Activated naive CD8-positive, alpha-beta T cell treated with anti-CD3 and anti-CD28 coated beads, Interleukin-2, amount 50 U/mL, for 24 hours (primary cell): ENCODE measurements around the gene RASGRP4.
A peak's percentile ranks its signal among the peaks of the same experiment; 100 is the strongest.
"Not testable (repeated sequence)": the region's sequence is repeated elsewhere in the genome, so short reads cannot be mapped to it uniquely, and the experiment has no call there.

ENCODE experiments used
- ATAC-seq: fragments of 150-1000 bp; cut with Tn5 transposase; one replicate; pipeline ENCODE4 v1.10.0; 2021
- DNase-seq: peaks from one replicate; pipeline ENCODE4 v3.0.0; 2021
- H3K27ac Mint-ChIP-seq: one replicate; pipeline ENCODE4 v1.8.0; 2021; ENCODE audit warnings: mild to moderate bottlenecking, mixed read lengths
- H3K27me3 Mint-ChIP-seq: one replicate; pipeline ENCODE4 v1.8.0; 2021; ENCODE audit warnings: mixed read lengths
- H3K36me3 Mint-ChIP-seq: one replicate; pipeline ENCODE4 v1.8.0; 2021; ENCODE audit warnings: low read depth, mixed read lengths
- H3K4me1 Mint-ChIP-seq: one replicate; pipeline ENCODE4 v1.8.0; 2021; ENCODE audit warnings: mixed read lengths
- H3K4me3 Mint-ChIP-seq: one replicate; pipeline ENCODE4 v1.8.0; 2021; ENCODE audit warnings: mild to moderate bottlenecking, moderate library complexity, mixed read lengths
- H3K9me3 Mint-ChIP-seq: one replicate; pipeline ENCODE4 v1.8.0; 2021; ENCODE audit warnings: mixed read lengths

The RASGRP4 gene

DNA sequence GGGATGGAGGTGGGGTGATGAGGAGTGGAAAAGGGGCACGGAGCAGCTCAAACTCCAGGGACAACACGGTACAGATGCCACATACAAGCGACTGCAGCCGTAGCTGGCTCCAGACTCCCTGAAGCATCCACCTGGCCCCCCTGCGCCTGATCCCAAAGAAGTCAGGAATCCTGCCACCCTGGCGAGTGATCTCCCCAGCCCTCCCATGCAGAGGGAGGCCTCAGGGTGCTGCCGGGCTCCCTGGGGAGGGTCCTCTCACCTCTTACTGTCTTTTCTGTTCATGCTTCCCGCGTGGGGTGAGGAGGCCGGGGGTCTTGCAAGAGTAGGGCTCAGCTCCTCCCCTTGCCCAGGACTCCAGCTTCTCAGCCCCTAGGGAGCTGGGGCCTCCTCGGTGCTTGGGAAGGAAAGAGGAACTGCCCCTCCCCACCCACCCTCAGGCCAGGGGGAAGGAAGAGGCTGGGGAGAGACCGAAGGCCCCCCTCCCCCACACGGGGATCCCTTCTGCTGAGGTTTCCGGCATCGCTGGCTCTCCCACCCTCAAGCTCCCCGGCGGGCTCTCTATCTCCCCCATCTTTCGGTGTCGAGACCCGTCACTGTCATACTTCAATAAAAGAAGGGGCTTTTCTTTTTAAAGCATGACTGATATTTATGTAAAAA, at the start of gene RASGRP4:
Gene RASGRP4, minus strand, starts transcription at position 410 of the 657 bp plus-strand sequence. Its CDS starts 128 bp downstream, at position 282.
- H3K36me3 Mint-ChIP-seq = no peaks in the 10 kb centered on the region
- peak; percentile 63 for DNase-seq
- H3K27me3 Mint-ChIP-seq = peaks cover 7% of the 10 kb centered on the region
- H3K4me1 Mint-ChIP-seq = peaks cover 39% of the 10 kb centered on the region
- peak within 1 kb of the TSS; percentile 57 for H3K4me3 Mint-ChIP-seq
- H3K27ac Mint-ChIP-seq = peak within 1 kb of the TSS; percentile 39
- peak; percentile 30 for ATAC-seq
- no peaks in the 10 kb centered on the region for H3K9me3 Mint-ChIP-seq

DNA sequence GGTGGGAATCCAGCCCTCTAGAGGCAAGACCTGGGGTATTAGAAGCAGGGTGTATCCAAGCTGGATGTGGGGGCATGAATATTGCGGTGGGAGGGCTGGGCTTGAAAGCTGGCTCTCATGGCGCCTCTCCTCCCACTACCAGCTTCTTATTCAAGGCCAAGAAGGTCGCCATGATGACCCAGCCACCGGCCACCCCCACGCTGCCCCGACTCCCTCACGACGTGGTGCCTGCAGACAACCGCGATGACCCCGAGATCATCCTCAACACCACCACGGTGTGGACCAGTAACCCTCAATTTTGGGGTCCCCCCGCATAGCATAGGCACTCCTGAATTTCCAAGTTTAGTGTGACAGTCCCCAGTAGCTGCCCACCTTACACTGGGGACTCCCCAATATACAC, 49.2 kb upstream of the RASGRP4 start:
- H3K27me3 Mint-ChIP-seq = peaks cover 5% of the 10 kb centered on the region

GRCh38 chr19:38473201-38473600, 47.2 kb upstream of the RASGRP4 start:
- Mint-ChIP-seq H3K27ac (no peak overlapping the region), H3K9me3 (no peaks in the 10 kb centered on the region), H3K4me1 (no peaks in the 10 kb centered on the region), H3K4me3 (no peak overlapping the region), H3K27me3 (peaks cover 5% of the 10 kb centered on the region), H3K36me3 (no peaks in the 10 kb centered on the region)
- DNase-seq (no peak), ATAC-seq (no peak)

More for the DNA sequence above, 49.2 kb upstream of the RASGRP4 start:
- Mint-ChIP-seq H3K27ac (no peak overlapping the region), H3K4me3 (no peak overlapping the region), H3K36me3 (no peaks in the 10 kb centered on the region), H3K9me3 (no peaks in the 10 kb centered on the region), H3K4me1 (no peaks in the 10 kb centered on the region)
- DNase-seq (no peak), ATAC-seq (no peak)

GRCh38 chr19:38472725-38473124, 46.7 kb upstream of the RASGRP4 start:
- H3K4me1 Mint-ChIP-seq, ATAC-seq, H3K27ac Mint-ChIP-seq, DNase-seq, H3K9me3 Mint-ChIP-seq, H3K36me3 Mint-ChIP-seq, H3K4me3 Mint-ChIP-seq, H3K27me3 Mint-ChIP-seq: not testable (repeated sequence)

GRCh38 chr19:38470788-38471480, 44.9 kb upstream of the RASGRP4 start:
- no peak for DNase-seq
- Mint-ChIP-seq H3K4me1 (no peaks in the 10 kb centered on the region), H3K27ac (no peak overlapping the region), H3K9me3 (no peaks in the 10 kb centered on the region), H3K36me3 (no peaks in the 10 kb centered on the region), H3K4me3 (no peak overlapping the region), H3K27me3 (peaks cover 1% of the 10 kb centered on the region)
- no peak for ATAC-seq

DNA sequence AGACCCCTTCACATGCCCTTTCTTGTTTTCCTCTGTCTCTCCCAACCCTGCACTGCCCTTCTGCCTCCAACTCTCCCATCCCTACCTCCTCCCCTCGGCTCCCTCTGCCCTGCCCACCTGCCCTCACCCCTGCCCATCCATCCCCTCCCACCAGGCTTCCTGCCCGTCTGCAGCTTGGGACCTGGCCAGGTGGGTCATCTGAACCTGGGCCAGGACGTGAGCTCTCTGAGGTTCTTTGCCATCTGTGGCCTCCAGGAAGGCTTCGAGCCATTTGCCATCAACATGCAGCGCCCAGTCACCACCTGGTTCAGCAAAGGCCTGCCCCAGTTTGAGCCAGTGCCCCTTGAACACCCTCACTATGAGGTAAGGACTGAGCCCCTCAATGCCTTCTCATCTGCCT, 43.1 kb upstream of the RASGRP4 start:
- H3K9me3 Mint-ChIP-seq = peaks cover 4% of the 10 kb centered on the region
- no peaks in the 10 kb centered on the region for H3K36me3 Mint-ChIP-seq
- ATAC-seq (no peak), DNase-seq (no peak)
- no peak overlapping the region for H3K4me3 Mint-ChIP-seq
- no peak overlapping the region for H3K27ac Mint-ChIP-seq
- no peaks in the 10 kb centered on the region for H3K4me1 Mint-ChIP-seq
- H3K27me3 Mint-ChIP-seq = peaks cover 4% of the 10 kb centered on the region

GRCh38 chr19:38467541-38468525, 41.8 kb upstream of the RASGRP4 start:
- Mint-ChIP-seq H3K27me3 (peaks cover 4% of the 10 kb centered on the region), H3K4me1 (no peaks in the 10 kb centered on the region), H3K9me3 (peaks cover 4% of the 10 kb centered on the region), H3K36me3 (no peaks in the 10 kb centered on the region), H3K4me3 (no peak overlapping the region), H3K27ac (no peak overlapping the region)
- DNase-seq = no peak
- ATAC-seq = no peak

- Mint-ChIP-seq H3K4me3 (no peak overlapping the region), H3K9me3 (peaks cover 4% of the 10 kb centered on the region), H3K36me3 (no peaks in the 10 kb centered on the region), H3K27me3 (peaks cover 6% of the 10 kb centered on the region), H3K27ac (no peak overlapping the region), H3K4me1 (no peaks in the 10 kb centered on the region)
- no peak for ATAC-seq
- DNase-seq = no peak
These were observed 40.0 kb upstream of the RASGRP4 start for GRCh38 chr19:38466050-38466449.

DNA sequence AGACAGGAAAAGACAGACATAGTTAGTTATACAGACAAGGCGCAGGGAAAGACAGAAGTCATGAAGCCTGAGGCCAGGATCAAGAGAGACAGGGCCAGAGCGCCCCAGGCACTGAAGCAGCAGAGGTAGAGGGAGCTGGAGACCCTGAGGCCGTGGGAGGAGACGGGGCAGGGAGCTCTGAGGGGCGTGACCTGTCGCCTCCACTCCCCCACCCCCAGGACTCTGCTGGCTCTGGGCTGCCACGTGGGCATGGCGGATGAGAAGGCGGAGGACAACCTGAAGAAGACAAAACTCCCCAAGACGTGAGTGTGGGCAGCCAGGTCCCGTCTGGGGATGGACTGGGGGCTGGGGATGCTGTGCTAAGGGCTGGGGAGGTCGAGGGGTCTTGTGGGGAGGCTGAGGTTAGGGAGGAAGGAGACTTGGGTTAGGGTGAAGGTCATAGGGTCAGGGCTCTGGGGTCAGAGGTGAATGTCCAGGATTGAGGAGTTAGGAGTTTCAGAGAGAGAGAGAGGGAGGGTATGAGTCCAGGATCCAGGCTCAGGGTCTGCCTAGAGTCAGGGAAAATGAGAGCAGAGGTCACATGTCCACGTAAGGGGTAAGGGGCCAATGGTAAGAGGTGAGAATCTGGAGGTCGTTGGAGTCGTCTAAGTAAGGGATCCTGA, 38.5 kb upstream of the RASGRP4 start:
- Mint-ChIP-seq H3K36me3 (no peaks in the 10 kb centered on the region), H3K4me3 (no peak overlapping the region), H3K27me3 (peaks cover 12% of the 10 kb centered on the region), H3K27ac (no peak overlapping the region), H3K9me3 (peaks cover 4% of the 10 kb centered on the region), H3K4me1 (no peaks in the 10 kb centered on the region)
- no peak for ATAC-seq
- DNase-seq = no peak

GRCh38 chr19:38463365-38463764, 37.3 kb upstream of the RASGRP4 start:
- no peaks in the 10 kb centered on the region for H3K36me3 Mint-ChIP-seq
- H3K27me3 Mint-ChIP-seq = peaks cover 13% of the 10 kb centered on the region
- no peaks in the 10 kb centered on the region for H3K4me1 Mint-ChIP-seq
- peaks cover 4% of the 10 kb centered on the region for H3K9me3 Mint-ChIP-seq
- ATAC-seq (no peak), DNase-seq (no peak)
- H3K4me3 Mint-ChIP-seq = no peak overlapping the region
- H3K27ac Mint-ChIP-seq = no peak overlapping the region

DNA sequence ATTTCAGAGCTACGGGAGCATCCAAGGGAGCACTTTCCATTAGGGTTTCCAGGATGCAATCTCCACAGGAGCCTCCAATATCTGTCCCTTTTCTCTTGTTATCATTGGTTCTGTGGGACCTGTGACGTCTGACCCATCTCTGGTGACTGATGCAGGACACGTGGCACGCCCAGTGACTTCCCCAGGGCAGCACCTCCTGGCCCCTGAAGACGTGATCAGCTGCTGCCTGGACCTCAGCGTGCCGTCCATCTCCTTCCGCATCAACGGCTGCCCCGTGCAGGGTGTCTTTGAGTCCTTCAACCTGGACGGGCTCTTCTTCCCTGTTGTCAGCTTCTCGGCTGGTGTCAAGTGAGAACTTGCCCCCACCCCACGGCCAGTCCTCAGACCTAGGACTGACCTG, 33.0 kb upstream of the RASGRP4 start:
- no peak for DNase-seq

GRCh38 chr19:38457690-38458405, 31.8 kb upstream of the RASGRP4 start:
- no peaks in the 10 kb centered on the region for H3K9me3 Mint-ChIP-seq
- H3K27me3 Mint-ChIP-seq = peaks cover 13% of the 10 kb centered on the region
- no peak overlapping the region for H3K4me3 Mint-ChIP-seq
- no peak for ATAC-seq
- no peak overlapping the region for H3K27ac Mint-ChIP-seq
- DNase-seq = no peak
- H3K36me3 Mint-ChIP-seq = no peaks in the 10 kb centered on the region
- peaks cover 3% of the 10 kb centered on the region for H3K4me1 Mint-ChIP-seq

More for the DNA sequence above, 33.0 kb upstream of the RASGRP4 start:
- Mint-ChIP-seq H3K27ac (no peak overlapping the region), H3K27me3 (peaks cover 13% of the 10 kb centered on the region), H3K4me1 (no peaks in the 10 kb centered on the region), H3K4me3 (no peak overlapping the region), H3K9me3 (no peaks in the 10 kb centered on the region), H3K36me3 (no peaks in the 10 kb centered on the region)
- ATAC-seq = no peak

DNA sequence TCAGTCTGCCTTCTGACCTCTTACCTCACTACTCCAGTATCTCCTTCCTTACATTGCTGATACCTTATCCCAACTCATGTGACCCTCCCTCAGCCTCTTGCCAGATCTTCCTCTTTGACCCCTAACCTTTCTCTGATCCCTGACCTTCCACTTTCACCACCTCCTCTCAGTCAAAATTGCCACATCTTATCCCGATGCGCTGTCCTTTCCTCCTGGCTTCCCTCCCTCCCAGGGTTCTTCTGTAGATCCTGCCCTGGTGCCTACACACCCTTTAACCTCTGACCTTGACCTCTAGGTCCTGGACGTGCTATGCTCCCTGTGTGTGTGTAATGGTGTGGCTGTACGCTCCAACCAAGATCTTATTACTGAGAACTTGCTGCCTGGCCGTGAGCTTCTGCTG, 31.2 kb upstream of the RASGRP4 start:
- Mint-ChIP-seq H3K4me1 (peaks cover 3% of the 10 kb centered on the region), H3K27ac (no peak overlapping the region), H3K4me3 (no peak overlapping the region), H3K36me3 (no peaks in the 10 kb centered on the region), H3K27me3 (peaks cover 10% of the 10 kb centered on the region), H3K9me3 (no peaks in the 10 kb centered on the region)
- no peak for ATAC-seq
- DNase-seq = no peak

DNA sequence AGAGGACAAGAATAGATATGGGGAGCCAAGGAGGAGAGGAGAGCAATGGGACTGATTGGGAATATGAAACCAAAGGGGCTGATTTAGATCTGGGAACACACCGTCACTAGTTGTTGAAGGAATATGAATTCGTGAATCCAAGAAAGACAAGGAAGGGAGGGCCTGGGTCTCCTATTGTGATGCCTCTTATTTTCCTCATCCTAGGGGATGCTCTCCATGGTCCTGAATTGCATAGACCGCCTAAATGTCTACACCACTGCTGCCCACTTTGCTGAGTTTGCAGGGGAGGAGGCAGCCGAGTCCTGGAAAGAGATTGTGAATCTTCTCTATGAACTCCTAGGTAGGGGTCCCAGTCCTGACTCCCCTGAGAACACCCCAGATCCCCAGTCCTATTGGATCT, 29.0 kb upstream of the RASGRP4 start:
- H3K27me3 Mint-ChIP-seq = peaks cover 11% of the 10 kb centered on the region
- H3K36me3 Mint-ChIP-seq = no peaks in the 10 kb centered on the region
- ATAC-seq (no peak), DNase-seq (no peak)
- no peaks in the 10 kb centered on the region for H3K9me3 Mint-ChIP-seq
- H3K4me3 Mint-ChIP-seq = no peak overlapping the region
- H3K4me1 Mint-ChIP-seq = peaks cover 3% of the 10 kb centered on the region
- no peak overlapping the region for H3K27ac Mint-ChIP-seq
